Measurements from ENCODE around the gene ZCCHC2.

DNA sequence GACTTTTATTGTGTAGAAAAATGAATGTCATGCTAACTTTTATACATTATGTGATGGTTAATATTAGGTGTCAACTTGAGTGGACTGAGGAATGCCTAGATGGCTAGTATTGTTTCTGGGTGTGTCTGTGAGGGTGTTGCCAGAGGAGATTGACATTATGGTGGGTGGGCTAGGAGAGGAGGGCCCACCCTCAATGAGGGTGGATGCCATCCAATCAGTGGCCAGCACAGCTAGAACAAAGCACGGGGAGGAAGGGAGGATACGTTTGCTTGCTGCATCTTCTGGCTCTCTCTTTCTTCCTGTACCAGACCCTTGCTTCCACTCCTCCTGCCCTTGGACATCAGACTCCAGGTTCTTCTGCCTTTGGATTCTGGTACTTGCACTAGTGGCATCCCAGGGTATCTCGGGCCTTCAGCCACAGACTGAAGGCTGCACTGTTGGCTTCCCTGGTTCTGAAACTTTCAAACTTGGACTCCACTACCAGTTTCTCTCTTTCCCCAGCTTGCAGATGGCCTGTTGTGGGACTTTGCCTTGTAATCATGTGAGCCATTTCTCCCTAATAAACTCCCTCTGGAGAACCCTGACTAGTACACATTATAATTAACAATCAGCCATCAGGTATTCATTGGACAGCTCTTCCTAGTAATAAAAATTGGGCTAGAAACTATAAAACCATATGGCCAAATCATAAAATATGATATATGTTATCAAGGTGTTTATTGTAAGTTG is 31.7 kb upstream of the ZCCHC2 start:
- TF ChIP-seq, protein P1, sequence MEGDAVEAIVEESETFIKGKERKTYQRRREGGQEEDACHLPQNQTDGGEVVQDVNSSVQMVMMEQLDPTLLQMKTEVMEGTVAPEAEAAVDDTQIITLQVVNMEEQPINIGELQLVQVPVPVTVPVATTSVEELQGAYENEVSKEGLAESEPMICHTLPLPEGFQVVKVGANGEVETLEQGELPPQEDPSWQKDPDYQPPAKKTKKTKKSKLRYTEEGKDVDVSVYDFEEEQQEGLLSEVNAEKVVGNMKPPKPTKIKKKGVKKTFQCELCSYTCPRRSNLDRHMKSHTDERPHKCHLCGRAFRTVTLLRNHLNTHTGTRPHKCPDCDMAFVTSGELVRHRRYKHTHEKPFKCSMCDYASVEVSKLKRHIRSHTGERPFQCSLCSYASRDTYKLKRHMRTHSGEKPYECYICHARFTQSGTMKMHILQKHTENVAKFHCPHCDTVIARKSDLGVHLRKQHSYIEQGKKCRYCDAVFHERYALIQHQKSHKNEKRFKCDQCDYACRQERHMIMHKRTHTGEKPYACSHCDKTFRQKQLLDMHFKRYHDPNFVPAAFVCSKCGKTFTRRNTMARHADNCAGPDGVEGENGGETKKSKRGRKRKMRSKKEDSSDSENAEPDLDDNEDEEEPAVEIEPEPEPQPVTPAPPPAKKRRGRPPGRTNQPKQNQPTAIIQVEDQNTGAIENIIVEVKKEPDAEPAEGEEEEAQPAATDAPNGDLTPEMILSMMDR (IDR thresholded peaks at IDR 0.05), result no peak
- no peak for TF ChIP-seq POLR2A (IDR thresholded peaks at IDR 0.05)

Measured in esophagus squamous epithelium (tissue), 4 donors.